GM18867 (cell line): ENCODE results near the gene TIE1.

Experiments
- ATAC-seq: cut with Tn5 transposase; IDR thresholded peaks from one replicate; pipeline ENCODE4 v1.9.1; 2021; ENCODE audit warnings: mild to moderate bottlenecking, moderate library complexity; ENCODE audit not compliant: unreplicated experiment

Gene TIE1

GRCh38 chr1:43311521-43311920 is 10.7 kb downstream of the TIE1 start:
- no peak for ATAC-seq

- ATAC-seq: no peak
These were observed 11.4 kb downstream of the TIE1 start for GRCh38 chr1:43312212-43312623.

GRCh38 chr1:43312663-43313515 is 12.1 kb downstream of the TIE1 start:
- ATAC-seq: no peak

GRCh38 chr1:43313771-43314170 is 13.0 kb downstream of the TIE1 start:
- no peak for ATAC-seq

- no peak for ATAC-seq
These were observed 13.5 kb downstream of the TIE1 start for GRCh38 chr1:43314233-43314632.

- ATAC-seq: no peak
These were observed 14.7 kb downstream of the TIE1 start for GRCh38 chr1:43315481-43315880.

- no peak for ATAC-seq
These were observed 15.4 kb downstream of the TIE1 start for GRCh38 chr1:43315963-43316737.

- no peak for ATAC-seq
These were observed 16.1 kb downstream of the TIE1 start for GRCh38 chr1:43316738-43317520.

- no peak for ATAC-seq
These were observed 17.2 kb downstream of the TIE1 start for GRCh38 chr1:43317817-43318471.

- no peak for ATAC-seq
These were observed 18.0 kb downstream of the TIE1 start for GRCh38 chr1:43318831-43319230.

- no peak for ATAC-seq
These were observed 18.5 kb downstream of the TIE1 start for GRCh38 chr1:43319288-43319687.

- no peak for ATAC-seq
These were observed 19.0 kb downstream of the TIE1 start for GRCh38 chr1:43319766-43320165.

GRCh38 chr1:43321331-43321891 is 20.6 kb downstream of the TIE1 start:
- ATAC-seq: no peak

GRCh38 chr1:43322506-43322905 is 21.7 kb downstream of the TIE1 start:
- no peak for ATAC-seq

- ATAC-seq: no peak
These were observed 24.0 kb downstream of the TIE1 start for GRCh38 chr1:43324810-43325209.

- no peak for ATAC-seq
These were observed 24.6 kb downstream of the TIE1 start for GRCh38 chr1:43325381-43325780.

GRCh38 chr1:43327549-43328292 is 26.9 kb downstream of the TIE1 start:
- no peak for ATAC-seq

- no peak for ATAC-seq
These were observed 29.4 kb downstream of the TIE1 start for GRCh38 chr1:43329995-43330751.

- ATAC-seq: no peak
These were observed 30.9 kb downstream of the TIE1 start for GRCh38 chr1:43331688-43332087.
